GM23338 (cell line): ENCODE data around the gene LYSMD3. TPM values are rescaled to one million over a fixed set of nuclear protein-coding genes. Genes with fewer than 3 reads are reported as not detected.

Experiments used
- CREB1 ChIP-seq: fragments of 250-450 bp; sonication (Bioruptor Pico); IDR thresholded peaks from 2 replicates; pipeline ENCODE4 v1.5.0; 2020; ENCODE audit warnings: low read depth, mild to moderate bottlenecking, moderate library complexity
- ETS1 ChIP-seq: IDR thresholded peaks from 2 replicates; pipeline ENCODE4 v1.6.1; 2016; ENCODE audit warnings: antibody characterized with exemption
- EZH2 ChIP-seq: fragments of 200-600 bp; sonication (generic); IDR thresholded peaks from one replicate; pipeline ENCODE4 v1.8.0; 2017; ENCODE audit warnings: antibody characterized with exemption, mild to moderate bottlenecking, low read depth; ENCODE audit not compliant: unreplicated experiment
- EZH2phosphoT487 ChIP-seq: fragments of 200-600 bp; sonication (generic); IDR thresholded peaks from one replicate; pipeline ENCODE4 v1.8.1; 2018; ENCODE audit warnings: antibody characterized with exemption; ENCODE audit not compliant: unreplicated experiment
- NANOG ChIP-seq: IDR thresholded peaks from 2 replicates; pipeline ENCODE4 v1.6.1; 2016; ENCODE audit warnings: antibody characterized with exemption, borderline replicate concordance
- POLR2AphosphoS5 ChIP-seq: IDR thresholded peaks from 2 replicates; pipeline ENCODE4 v1.6.1; 2016; ENCODE audit warnings: antibody characterized with exemption, low read depth
- REST ChIP-seq: IDR thresholded peaks from one replicate; pipeline ENCODE4 v1.6.1; 2018; ENCODE audit warnings: antibody characterized with exemption; ENCODE audit not compliant: unreplicated experiment
- STAT1 ChIP-seq: IDR thresholded peaks from one replicate; pipeline ENCODE4 v1.6.1; 2016; ENCODE audit warnings: antibody characterized with exemption; ENCODE audit not compliant: unreplicated experiment
- ZNF114 ChIP-seq: fragments of 250-450 bp; sonication (Bioruptor Pico); IDR thresholded peaks from 2 replicates; pipeline ENCODE4 v1.5.0; 2020; ENCODE audit warnings: mild to moderate bottlenecking, moderate library complexity
- ZNF331 ChIP-seq: fragments of 250-450 bp; sonication (Bioruptor Pico); IDR thresholded peaks from 2 replicates; pipeline ENCODE4 v1.5.0; 2020; ENCODE audit warnings: low read depth, mild to moderate bottlenecking, moderate library complexity
- ZNF462 ChIP-seq: fragments of 250-450 bp; sonication (Bioruptor Pico); IDR thresholded peaks from 2 replicates; pipeline ENCODE4 v1.5.0; 2020; ENCODE audit warnings: mild to moderate bottlenecking, moderate library complexity
- polyA plus RNA-seq: library from polyadenylated mRNA; unstranded; fragments of >200 nt; fragmentation: Nextera tagmentation; extraction: Ambion mirVana; gene quantifications from 2 replicates; pipeline ENCODE4 v1.2.1, GENCODE V29; 2016
- total RNA-seq: library from RNA; depleted of rRNA; stranded (reverse); fragments of >200 nt; shearing (Covaris generic); gene quantifications from 2 replicates; pipeline ENCODE4 v1.2.3, GENCODE V29; 2014

Gene LYSMD3
- total and polyA plus RNA-seq, 2 experiments from 2014 or later = 10.7 to 19.6 TPM

GRCh38 chr5:90504743-90505142 is 24.6 kb downstream of the LYSMD3 start (continued):
- TF ChIP-seq ZNF462 (CRISPR knock-in tag) (no peak), EZH2 (no peak), CREB1 (CRISPR knock-in tag) (no peak), STAT1 (no peak), REST (no peak), ETS1 (no peak), EZH2phosphoT487 (no peak), NANOG (no peak), POLR2AphosphoS5 (no peak), ZNF114 (CRISPR knock-in tag) (no peak), ZNF331 (CRISPR knock-in tag) (no peak)
